GM19395 (cell line): ENCODE results near the gene COL20A1.
"Not testable (repeated sequence)": the region's sequence is repeated elsewhere in the genome, so short reads cannot be mapped to it uniquely, and the experiment has no call there.

Experiments
- ATAC-seq: cut with Tn5 transposase; IDR thresholded peaks from one replicate; pipeline ENCODE4 v1.9.1; 2021; ENCODE audit warnings: mild to moderate bottlenecking, moderate library complexity; ENCODE audit not compliant: unreplicated experiment

The COL20A1 gene

DNA sequence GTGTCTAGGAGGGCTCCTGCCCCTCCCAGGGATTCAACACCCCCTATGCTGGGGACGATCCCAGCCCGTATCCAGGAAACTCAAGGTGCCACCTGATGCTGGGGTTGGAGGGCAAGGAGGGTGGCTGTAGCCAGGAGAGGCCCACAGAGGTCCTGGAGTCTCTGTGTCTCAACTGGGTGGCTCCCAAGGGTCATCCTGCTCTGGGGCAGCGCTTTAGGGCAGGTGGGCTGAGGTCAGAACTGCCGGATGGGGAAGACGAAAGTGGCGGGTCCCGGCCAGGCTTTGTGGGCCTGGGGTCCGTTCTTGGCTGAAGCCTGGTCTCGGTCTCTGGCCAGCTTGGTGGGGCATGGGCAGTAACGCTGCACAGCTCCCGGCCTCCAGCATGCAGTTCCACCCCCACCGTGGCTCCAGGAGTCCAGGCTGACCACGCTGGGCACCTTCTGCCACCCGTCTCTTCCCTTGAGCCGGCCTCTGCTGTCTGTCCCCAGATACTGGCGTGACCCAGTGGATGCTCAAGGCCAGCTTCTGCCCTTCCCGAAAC, 2.8 kb upstream of the COL20A1 start:
- ATAC-seq = no peak

GRCh38 chr20:63290677-63291472, 2.1 kb upstream of the COL20A1 start:
- no peak for ATAC-seq

DNA sequence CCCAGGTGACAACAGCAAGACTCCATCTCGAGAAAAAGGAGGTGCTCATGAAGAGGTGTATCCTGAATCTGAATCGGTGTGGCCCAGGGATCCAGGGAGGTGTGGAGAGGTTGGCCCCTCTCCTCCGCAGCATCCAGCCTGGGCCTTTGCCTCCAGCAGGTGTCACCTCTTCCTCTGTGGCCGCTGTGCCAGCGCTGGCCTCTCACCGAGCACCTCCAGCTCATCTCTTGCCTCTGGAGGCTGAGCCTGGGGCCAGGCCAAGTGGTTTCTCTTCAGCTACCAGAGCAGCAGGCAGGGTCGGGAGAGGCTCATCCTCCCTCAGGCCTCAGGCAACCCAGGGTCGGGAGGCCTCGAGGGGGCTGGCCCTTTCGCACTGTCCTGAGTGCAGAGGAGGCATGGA, 1.2 kb upstream of the COL20A1 start:
- no peak for ATAC-seq

GRCh38 chr20:63292292-63292701, 689 bp upstream of the COL20A1 start:
- no peak for ATAC-seq

DNA sequence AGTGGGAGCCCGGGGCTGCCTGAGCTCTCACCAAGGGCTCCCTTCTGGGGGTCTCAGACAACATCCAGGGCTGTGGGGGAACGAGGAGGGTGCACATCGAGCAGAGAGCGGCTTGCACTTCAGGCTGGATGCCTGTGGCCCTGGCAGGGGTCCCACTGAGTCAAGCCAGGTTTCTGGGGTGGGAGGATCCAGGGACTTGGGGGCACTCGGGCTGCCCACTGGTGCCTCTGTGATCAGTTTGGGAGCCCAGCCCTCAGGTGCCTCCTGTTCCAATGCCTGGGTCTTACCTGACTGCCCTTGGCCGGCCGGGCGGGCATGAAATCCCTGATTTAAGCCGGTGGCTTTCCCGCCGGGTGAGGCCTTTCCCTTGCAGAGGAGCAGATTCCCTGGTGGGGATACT, 470 bp downstream of the COL20A1 start:
- no peak for ATAC-seq

DNA sequence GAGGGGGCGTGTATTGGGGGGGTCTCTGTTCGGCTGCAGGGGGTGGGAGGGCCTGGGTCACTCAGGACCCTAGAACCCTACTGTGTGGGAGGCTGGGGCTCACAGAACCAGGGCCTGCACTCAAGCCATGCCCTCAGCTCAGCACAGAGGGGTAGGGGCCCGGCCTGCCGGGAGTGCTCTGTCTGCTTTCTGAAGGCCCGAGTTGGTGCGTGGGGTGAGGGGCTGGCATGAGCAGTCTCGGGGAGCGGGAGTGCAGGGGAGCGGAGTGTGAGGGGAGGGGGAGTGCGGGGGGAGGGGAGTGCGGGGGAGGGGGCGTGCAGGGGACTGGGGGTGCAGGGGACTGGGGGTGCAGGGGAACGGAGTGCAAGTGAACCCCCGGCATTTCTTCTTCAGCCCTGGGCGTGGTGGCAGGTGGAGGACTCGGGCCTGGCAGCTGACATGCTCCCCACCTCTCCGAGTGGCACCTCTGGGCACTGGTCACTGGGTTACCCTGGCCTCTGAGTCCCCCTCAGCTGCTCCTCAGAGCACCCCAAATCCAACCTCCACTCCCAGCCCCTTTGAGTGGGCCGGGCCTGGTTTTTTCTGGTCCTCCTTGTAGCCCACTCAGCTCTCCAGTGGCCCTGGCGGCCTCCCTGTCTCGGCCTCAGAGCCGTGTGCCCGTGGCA, 1.0 kb downstream of the COL20A1 start:
- ATAC-seq = no peak

GRCh38 chr20:63294536-63294900, 1.5 kb downstream of the COL20A1 start:
- ATAC-seq = no peak

DNA sequence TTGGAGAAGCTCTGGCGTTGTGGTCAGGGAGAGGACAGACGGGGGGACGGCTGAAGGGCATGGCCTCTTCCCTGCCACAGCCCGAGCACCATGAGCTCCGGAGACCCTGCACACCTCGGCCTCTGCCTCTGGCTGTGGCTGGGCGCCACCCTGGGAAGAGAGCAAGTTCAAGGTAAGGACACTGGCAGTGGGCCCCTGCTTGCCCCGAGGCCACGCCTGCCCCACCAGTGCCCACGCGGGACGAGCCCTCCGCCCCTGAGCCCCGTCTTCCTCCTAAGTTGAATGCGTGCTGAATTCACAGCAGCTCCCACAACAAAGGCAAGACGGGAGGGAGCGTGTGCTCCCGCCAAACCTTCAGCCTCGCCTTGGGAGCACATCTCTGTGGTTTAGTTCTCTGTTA, 2.0 kb downstream of the COL20A1 start:
- ATAC-seq = no peak

- no peak for ATAC-seq
Measured at GRCh38 chr20:63295422-63295821, 2.4 kb downstream of the COL20A1 start.

GRCh38 chr20:63295846-63296245, 2.9 kb downstream of the COL20A1 start:
- ATAC-seq = no peak

DNA sequence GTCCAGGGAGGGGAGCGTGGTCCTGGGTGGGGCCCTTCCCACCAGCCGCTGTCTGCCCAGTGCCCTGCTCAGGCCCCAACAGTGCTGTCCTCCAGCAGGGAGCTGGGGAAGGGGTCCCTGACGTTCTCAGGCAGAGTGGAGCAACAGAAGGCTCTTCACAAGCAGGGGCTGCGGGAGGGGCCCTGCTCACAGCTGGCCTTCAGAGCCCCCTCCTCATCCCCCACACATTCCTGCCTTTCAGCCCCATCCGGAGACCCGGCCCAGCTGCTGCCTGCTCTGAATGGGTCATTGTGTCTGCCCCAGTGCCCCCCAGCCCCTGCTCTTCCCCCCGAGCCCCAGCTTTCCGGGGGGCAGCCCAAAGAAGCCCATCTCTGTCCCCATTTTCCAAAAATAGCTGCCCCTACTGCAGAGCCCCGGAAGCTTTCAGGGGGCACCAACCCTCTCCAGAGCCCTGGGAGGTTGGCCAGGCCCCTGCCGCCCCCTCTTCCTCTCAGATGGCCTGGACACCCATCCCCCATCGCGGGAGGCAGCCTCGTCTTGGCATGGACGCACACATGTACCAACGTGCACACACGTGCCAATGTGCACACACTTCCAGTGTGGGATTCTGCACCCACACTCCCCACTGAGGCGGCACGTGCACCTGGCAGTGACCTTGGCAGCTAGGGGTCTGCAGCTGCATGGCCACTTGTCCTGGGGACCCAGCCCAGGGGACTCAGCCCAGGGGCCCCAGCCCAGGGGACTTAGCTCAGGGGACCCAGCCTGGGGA, 3.7 kb downstream of the COL20A1 start:
- no peak for ATAC-seq

- ATAC-seq = no peak
Measured at GRCh38 chr20:63297371-63297781, 4.4 kb downstream of the COL20A1 start.

DNA sequence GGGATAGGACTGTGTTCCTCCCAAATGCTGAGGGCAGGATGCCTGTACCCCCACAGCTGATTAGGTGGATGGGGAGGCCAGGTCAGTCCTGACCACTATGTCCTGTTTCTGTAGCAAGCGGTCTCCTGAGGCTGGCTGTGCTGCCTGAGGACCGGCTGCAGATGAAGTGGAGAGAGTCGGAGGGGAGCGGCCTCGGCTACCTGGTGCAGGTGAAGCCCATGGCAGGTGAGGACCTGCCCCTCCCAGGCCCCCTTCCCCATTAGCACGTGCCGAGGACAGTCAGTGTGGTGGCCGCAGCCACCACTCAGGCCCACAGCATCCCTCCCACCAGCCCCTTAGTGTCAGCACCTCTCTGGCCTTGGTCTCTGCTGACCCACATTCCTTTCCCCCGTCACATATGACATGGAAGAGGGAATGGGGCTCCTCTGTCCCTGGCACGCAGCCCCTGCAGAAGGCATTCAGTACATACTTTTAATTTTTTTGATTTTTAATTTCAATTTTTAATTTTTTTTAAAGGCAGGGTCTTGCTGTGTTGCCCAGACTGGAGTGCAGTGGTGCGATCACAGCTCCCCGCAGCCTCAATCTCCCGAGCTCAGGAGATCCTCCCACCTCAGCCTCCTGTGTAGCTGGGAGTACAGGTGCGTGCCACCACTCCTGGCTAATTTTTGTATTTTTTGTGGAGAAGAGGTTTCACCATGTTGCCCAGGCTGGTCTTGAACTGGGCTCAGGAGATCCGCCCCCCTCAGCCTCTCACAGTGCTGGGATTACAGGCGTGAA, 5.0 kb downstream of the COL20A1 start:
- ATAC-seq = no peak

DNA sequence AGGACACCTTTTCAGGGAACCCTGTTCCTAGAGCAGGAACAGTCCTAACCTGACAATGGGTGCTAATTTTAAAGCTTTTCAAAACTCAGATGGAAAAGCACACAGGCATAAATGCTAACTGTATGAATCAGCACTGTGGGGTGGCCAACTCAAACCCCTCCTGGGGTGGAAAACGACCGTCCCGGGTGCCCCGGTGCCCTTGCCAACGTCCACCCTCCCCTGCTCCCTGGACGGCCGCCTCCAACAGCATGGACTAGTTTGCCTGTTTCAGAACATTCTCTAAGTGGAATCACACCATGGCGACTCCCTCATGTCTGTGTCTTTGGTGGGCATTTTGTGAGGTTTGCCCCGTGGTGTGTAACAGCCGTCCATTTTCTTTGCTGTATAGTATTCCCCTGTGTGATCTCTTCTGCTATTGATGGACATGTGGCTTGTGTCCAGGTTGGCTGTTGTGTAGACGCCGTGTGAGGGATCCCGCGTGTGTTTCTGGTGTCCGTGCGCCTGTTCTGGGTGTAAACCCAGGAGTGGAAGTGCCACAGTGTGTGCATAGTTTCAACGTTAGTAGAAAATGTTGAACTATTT, 5.8 kb downstream of the COL20A1 start:
- ATAC-seq = no peak

- no peak for ATAC-seq
Measured at GRCh38 chr20:63301671-63302070, 8.7 kb downstream of the COL20A1 start.

GRCh38 chr20:63303095-63303666, 10.2 kb downstream of the COL20A1 start:
- ATAC-seq = no peak

DNA sequence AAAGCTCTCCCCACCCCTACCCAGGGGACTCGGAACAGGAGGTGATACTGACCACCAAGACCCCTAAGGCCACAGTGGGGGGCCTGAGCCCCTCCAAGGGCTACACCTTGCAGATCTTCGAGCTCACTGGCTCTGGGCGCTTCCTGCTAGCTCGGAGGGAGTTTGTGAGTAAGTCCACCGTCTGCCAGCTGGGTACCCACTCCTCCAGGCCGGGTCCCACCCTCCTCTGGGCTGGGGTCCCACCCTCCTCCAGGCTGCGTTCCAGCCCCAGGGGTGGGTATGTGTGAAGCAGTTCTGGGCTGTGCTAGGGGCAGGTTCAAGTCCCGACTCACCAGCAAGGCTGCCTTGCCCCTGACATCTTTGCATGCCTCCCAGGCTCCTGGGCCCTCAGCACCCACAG, 12.4 kb downstream of the COL20A1 start:
- ATAC-seq = no peak

- not testable (repeated sequence) for ATAC-seq
Measured at GRCh38 chr20:63305933-63306672, 13.1 kb downstream of the COL20A1 start.
